ENCODE data around the gene TIAM2. TPM values are rescaled to one million over a fixed set of nuclear protein-coding genes. Genes with fewer than 3 reads are reported as not detected.
"Not testable (repeated sequence)": the region's sequence is repeated elsewhere in the genome, so short reads cannot be mapped to it uniquely, and the experiment has no call there.

TIAM2 gene
- total RNA-seq, 2 experiments from 2014 or later = 4.4 to 5.3 TPM

- Mint-ChIP-seq H3K9me3 (no peaks in the 10 kb centered on the region), H3K4me1 (ENCODE audit: low read depth) (no peaks in the 10 kb centered on the region), H3K36me3 (ENCODE audit: low read depth) (peaks cover 31% of the 10 kb centered on the region), H3K27me3 (no peaks in the 10 kb centered on the region), H3K4me3 (no peak overlapping the region), H3K27ac (no peak overlapping the region)
- Histone ChIP-seq H3K27me3 (ENCODE audit: control insufficient read depth in 1 of 2, insufficient read depth in 2 of 2, low read length in 2 of 2) (no peaks in the 10 kb centered on the region), H3K36me3 (ENCODE audit: insufficient read depth, low read length) (peaks cover 2% of the 10 kb centered on the region), H3K4me3 (ENCODE audit: low read length) (no peak overlapping the region), H3K27ac (ENCODE audit: low read depth in 1 of 2, low read length in 2 of 2) (no peak overlapping the region), H3K9me3 (ENCODE audit: control insufficient read depth in 1 of 2, insufficient read depth in 1 of 2, low read length in 2 of 2) (peaks cover 0 to 5% of the 10 kb centered on the region in 2 experiments), H3K4me1 (ENCODE audit: insufficient read depth, low read length) (no peaks in the 10 kb centered on the region)
- intact Hi-C loops (cut with DNase I, micrococcal nuclease) = no loop called here
- ChIA-PET CTCF (no interaction called here), POLR2A (no interaction called here)
- DNase-seq (no peak), ATAC-seq (ENCODE audit: poor library complexity) (no peak)
- TF ChIP-seq CTCF (IDR thresholded peaks at IDR 0.05) = no peak
Observed at GRCh38 chr6:154962753-154963152, 32.4 kb upstream of the TIAM2 start.

GRCh38 chr6:154966065-154966770 lies 28.9 kb upstream of the TIAM2 start:
- H3K36me3 Mint-ChIP-seq (ENCODE audit: low read depth) = peaks cover 21% of the 10 kb centered on the region
- H3K27me3 Mint-ChIP-seq; H3K27me3 ChIP-seq (ENCODE audit: control insufficient read depth in 1 of 2, insufficient read depth in 2 of 2, low read length in 2 of 2); H3K9me3 Mint-ChIP-seq; POLR2A ChIA-PET; H3K9me3 ChIP-seq (ENCODE audit: control insufficient read depth in 1 of 2, insufficient read depth in 1 of 2, low read length in 2 of 2); H3K4me3 ChIP-seq (ENCODE audit: low read length); H3K27ac ChIP-seq (ENCODE audit: low read depth in 1 of 2, low read length in 2 of 2); H3K4me1 Mint-ChIP-seq (ENCODE audit: low read depth); ATAC-seq (ENCODE audit: poor library complexity); DNase-seq; H3K4me1 ChIP-seq (ENCODE audit: insufficient read depth, low read length); H3K36me3 ChIP-seq (ENCODE audit: insufficient read depth, low read length); intact Hi-C loops (cut with DNase I, micrococcal nuclease); CTCF ChIA-PET; H3K27ac Mint-ChIP-seq; H3K4me3 Mint-ChIP-seq: not testable (repeated sequence)

GRCh38 chr6:154969796-154970195 lies 25.3 kb upstream of the TIAM2 start:
- H3K36me3 Mint-ChIP-seq (ENCODE audit: low read depth) = no peaks in the 10 kb centered on the region
- DNase-seq = no peak
- H3K27ac ChIP-seq (ENCODE audit: low read depth in 1 of 2, low read length in 2 of 2) = no peak overlapping the region
- no peaks in the 10 kb centered on the region for H3K36me3 ChIP-seq (ENCODE audit: insufficient read depth, low read length)
- no peaks in the 10 kb centered on the region for H3K27me3 Mint-ChIP-seq
- H3K27me3 ChIP-seq (ENCODE audit: control insufficient read depth in 1 of 2, insufficient read depth in 2 of 2, low read length in 2 of 2) = no peaks in the 10 kb centered on the region
- ATAC-seq (ENCODE audit: poor library complexity) = no peak
- H3K9me3 ChIP-seq (ENCODE audit: control insufficient read depth in 1 of 2, insufficient read depth in 1 of 2, low read length in 2 of 2) = peaks cover 0 to 5% of the 10 kb centered on the region in 2 experiments
- H3K4me3 ChIP-seq (ENCODE audit: low read length) = no peak overlapping the region
- H3K4me1 Mint-ChIP-seq (ENCODE audit: low read depth) = no peaks in the 10 kb centered on the region
- POLR2A ChIA-PET = no interaction called here
- H3K4me3 Mint-ChIP-seq = no peak overlapping the region
- no peaks in the 10 kb centered on the region for H3K9me3 Mint-ChIP-seq
- H3K27ac Mint-ChIP-seq = no peak overlapping the region
- no peak for TF ChIP-seq CTCF (IDR thresholded peaks at IDR 0.05)
- intact Hi-C loops (cut with DNase I, micrococcal nuclease) = no loop called here
- no peaks in the 10 kb centered on the region for H3K4me1 ChIP-seq (ENCODE audit: insufficient read depth, low read length)
- CTCF ChIA-PET = no interaction called here

All from CD4-positive, alpha-beta T cell (primary cell).